Prostate gland (tissue), 2 donors: Measurements from ENCODE around the gene RIC8B. TPM values are rescaled to one million over a fixed set of nuclear protein-coding genes. Genes with fewer than 3 reads are reported as not detected.

ENCODE experiments used
- DNase-seq: peaks from one replicate; pipeline ENCODE4 v3.0.0-alpha.2; 2019; ENCODE audit warnings: low spot score
- H3K27ac ChIP-seq, 2 donors: fragments of 200-600 bp; sonication (generic); 2 replicates each; pipeline ENCODE4 v1.5.1; 2017 to 2019
- H3K27me3 ChIP-seq: fragments of 200-600 bp; sonication (generic); replicated peaks from 2 replicates; pipeline ENCODE4 v1.5.1; 2019; ENCODE audit not compliant: insufficient read depth
- H3K36me3 ChIP-seq, 2 donors: fragments of 200-600 bp; sonication (generic); 1 replicate in 1 of 2; 2 replicates in 1 of 2; pipeline versions ENCODE4 v1.5.1 to v1.8.1; 2017 to 2019
- H3K4me1 ChIP-seq: fragments of 200-600 bp; sonication (generic); replicated peaks from 2 replicates; pipeline ENCODE4 v1.5.1; 2019
- H3K4me3 ChIP-seq, 2 donors: fragments of 200-600 bp; sonication (generic); 2 replicates each; pipeline ENCODE4 v1.5.1; 2017 to 2019
- H3K9me3 ChIP-seq: fragments of 200-600 bp; sonication (generic); 2 replicates; pipeline ENCODE4 v1.5.1; 2017
- CTCF ChIP-seq, 4 experiments: fragments of 200-600 bp in 2 of 4; fragments of 450-650 bp in 2 of 4; sonication (generic) in 2 of 4; IDR thresholded peaks; 1 replicate in 3 of 4; 2 replicates in 1 of 4; pipeline ENCODE4 v1.5.1; 2016 to 2019; ENCODE audit warnings: antibody characterized with exemption in 4 of 4, mild to moderate bottlenecking in 2 of 4, moderate library complexity in 2 of 4
- POLR2A ChIP-seq: fragments of 450-650 bp; IDR thresholded peaks from one replicate; pipeline ENCODE4 v1.6.1; 2016; ENCODE audit warnings: antibody characterized with exemption, mild to moderate bottlenecking
- POLR2AphosphoS5 ChIP-seq: sonication (generic); formaldehyde crosslinking; IDR thresholded peaks from one replicate; pipeline ENCODE4 v1.6.1; 2017; ENCODE audit warnings: antibody characterized with exemption
- WGBS: methylation state at CpG from one replicate; pipeline ENCODE4 v1.1.5; 2018; 5-methylcytosine and 5-hydroxymethylcytosine counted together
- intact Hi-C: fragments of 100-400 bp; cut with DNase I; formaldehyde crosslinking; loops from one replicate; pipeline ENCODE4 v1.14.2; 2022
- total RNA-seq, 2 donors: library from RNA; depleted of rRNA; stranded (reverse); fragments of >200 nt; gene quantifications; one replicate each; pipeline ENCODE4 v1.1.0, GENCODE V29; 2016

RIC8B gene
- total RNA-seq, 2 donors from 2014 or later = 9.2 to 12.4 TPM

GRCh38 chr12:106837782-106838181, 63.3 kb downstream of the RIC8B start:
- Histone ChIP-seq H3K4me3 (no peak overlapping the region), H3K4me1 (no peaks in the 10 kb centered on the region), H3K9me3 (no peaks in the 10 kb centered on the region), H3K27me3 (no peaks in the 10 kb centered on the region), H3K27ac (no peak overlapping the region), H3K36me3 (no peaks in the 10 kb centered on the region)
- intact Hi-C loops = no loop called here
- 91% methylated on average over 8 of the region's 8 CpGs for WGBS
- DNase-seq = no peak
- TF ChIP-seq CTCF (IDR thresholded peaks at IDR 0.05) (no peak), POLR2AphosphoS5 (no peak), POLR2A (no peak)

GRCh38 chr12:106839333-106839732, 64.9 kb downstream of the RIC8B start:
- Histone ChIP-seq H3K4me1 (no peaks in the 10 kb centered on the region), H3K36me3 (no peaks in the 10 kb centered on the region), H3K27ac (no peak overlapping the region), H3K9me3 (no peaks in the 10 kb centered on the region), H3K27me3 (no peaks in the 10 kb centered on the region), H3K4me3 (no peak overlapping the region)
- 100% methylated on average over 1 of the region's 1 CpG for WGBS
- intact Hi-C loops = no loop called here
- no peak for DNase-seq
- TF ChIP-seq CTCF (IDR thresholded peaks at IDR 0.05) (no peak), POLR2AphosphoS5 (no peak), POLR2A (no peak)

- Histone ChIP-seq H3K27me3 (no peaks in the 10 kb centered on the region), H3K36me3 (no peaks in the 10 kb centered on the region), H3K27ac (no peak overlapping the region), H3K9me3 (no peaks in the 10 kb centered on the region), H3K4me1 (no peaks in the 10 kb centered on the region), H3K4me3 (no peak overlapping the region)
- 16% methylated on average over 1 of the region's 1 CpG for WGBS
- intact Hi-C loops = loop anchor here (5.0 kb wide), 1 partner anchor 453 kb away; no protein-coding TSS in a partner anchor
- no peak for DNase-seq
- TF ChIP-seq POLR2A (no peak), POLR2AphosphoS5 (no peak), CTCF (IDR thresholded peaks at IDR 0.05) (no peak)
Observed at GRCh38 chr12:106840243-106840642, 65.8 kb downstream of the RIC8B start.

- Histone ChIP-seq H3K4me1 (no peaks in the 10 kb centered on the region), H3K27ac (no peak overlapping the region), H3K27me3 (no peaks in the 10 kb centered on the region), H3K9me3 (no peaks in the 10 kb centered on the region), H3K4me3 (no peak overlapping the region), H3K36me3 (no peaks in the 10 kb centered on the region)
- 3% methylated on average over 1 of the region's 1 CpG for WGBS
- peak in 3 of 4 experiments; percentile 48 to 61 (median 50) for TF ChIP-seq CTCF (IDR thresholded peaks at IDR 0.05)
- no peak for TF ChIP-seq POLR2A
- TF ChIP-seq POLR2AphosphoS5 = no peak
- DNase-seq = peak; percentile 21
- intact Hi-C loops = loop anchor here (5.0 kb wide), 1 partner anchor 454 kb away; no protein-coding TSS in a partner anchor
Observed at GRCh38 chr12:106841510-106842302, 67.2 kb downstream of the RIC8B start.

- H3K4me1 ChIP-seq = no peaks in the 10 kb centered on the region
- intact Hi-C loops = no loop called here
- no peak for TF ChIP-seq CTCF (IDR thresholded peaks at IDR 0.05)
- TF ChIP-seq POLR2AphosphoS5 = no peak
- TF ChIP-seq POLR2A = no peak
- H3K27ac ChIP-seq = no peak overlapping the region
- no peaks in the 10 kb centered on the region for H3K27me3 ChIP-seq
- no peak for DNase-seq
- H3K9me3 ChIP-seq = no peaks in the 10 kb centered on the region
- WGBS = 70% methylated on average over 4 of the region's 4 CpGs
- no peaks in the 10 kb centered on the region for H3K36me3 ChIP-seq
- H3K4me3 ChIP-seq = no peak overlapping the region
Observed at GRCh38 chr12:106845902-106846301, 71.4 kb downstream of the RIC8B start.
